Mesodermal cell (in vitro differentiated cells): ENCODE measurements around the gene WASF1.

Source experiments
- H3K27ac ChIP-seq: 2 replicates; pipeline ENCODE4 v1.7.0; 2013; ENCODE audit warnings: mild to moderate bottlenecking, low read depth, low read length, moderate library complexity; ENCODE audit not compliant: severe bottlenecking
- H3K36me3 ChIP-seq: 2 replicates; pipeline ENCODE4 v1.7.1; 2013; ENCODE audit warnings: mild to moderate bottlenecking, low read length, moderate library complexity; ENCODE audit not compliant: control insufficient read depth, insufficient read depth
- H3K4me1 ChIP-seq: one replicate; pipeline ENCODE4 v1.7.1; 2013; ENCODE audit warnings: mild to moderate bottlenecking, low read length; ENCODE audit not compliant: insufficient read depth, control insufficient read depth, poor library complexity, severe bottlenecking
- H3K4me3 ChIP-seq: 2 replicates; pipeline ENCODE4 v1.7.0; 2013; ENCODE audit warnings: low read length, control low read depth, mild to moderate bottlenecking; ENCODE audit not compliant: insufficient read depth, poor library complexity, severe bottlenecking; ENCODE audit errors: extremely low read depth
- H3K9me3 ChIP-seq: 2 replicates; pipeline ENCODE4 v1.7.1; 2013; ENCODE audit warnings: mild to moderate bottlenecking, low read length, moderate library complexity; ENCODE audit not compliant: control insufficient read depth
- WGBS, 2 experiments: methylation state at CpG; one replicate each; pipeline ENCODE4 v1.1.5; 2013; ENCODE audit warnings: missing lambda C conversion rate in 2 of 2; ENCODE audit not compliant: insufficient coverage in 2 of 2; 5-methylcytosine and 5-hydroxymethylcytosine counted together

Gene WASF1

GRCh38 chr6:110195639-110196038 is 16.2 kb upstream of the WASF1 start:
- WGBS, 2 experiments, result 89 to 93% methylated on average over 3 of the region's 4 CpGs

DNA sequence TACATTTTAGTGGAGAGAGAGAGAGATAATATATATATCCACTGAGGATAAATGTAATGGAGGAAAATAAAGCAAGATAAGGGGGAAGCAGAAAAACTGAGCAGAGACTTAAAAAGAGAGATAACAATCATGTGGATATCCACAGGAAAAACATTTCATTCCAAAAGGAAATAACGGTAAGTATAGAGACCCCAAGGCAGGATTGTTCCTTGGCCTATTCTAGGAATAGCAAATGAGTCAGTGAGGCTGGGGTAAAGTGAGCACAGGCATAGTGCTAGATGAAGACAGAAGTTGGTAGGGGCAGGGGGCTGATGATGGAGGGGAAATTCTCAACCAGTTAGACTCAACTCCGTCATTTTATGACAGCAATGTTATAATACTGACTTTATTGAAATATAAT is 12.0 kb upstream of the WASF1 start:
- 100% methylated on average over 1 of the region's 2 CpGs; no CpG with 5 or more reads in 1 of the 2 experiments for WGBS, 2 experiments
- H3K27ac ChIP-seq, result no peak overlapping the region
- no peaks in the 10 kb centered on the region for H3K9me3 ChIP-seq
- H3K36me3 ChIP-seq, result peaks cover 15% of the 10 kb centered on the region
- peaks cover 7% of the 10 kb centered on the region for H3K4me1 ChIP-seq
- no peak overlapping the region for H3K4me3 ChIP-seq

More at GRCh38 chr6:110195639-110196038, 16.2 kb upstream of the WASF1 start:
- Histone ChIP-seq H3K4me3 (no peak overlapping the region), H3K9me3 (no peaks in the 10 kb centered on the region), H3K27ac (no peak overlapping the region), H3K36me3 (peaks cover 19% of the 10 kb centered on the region), H3K4me1 (peaks cover 7% of the 10 kb centered on the region)

DNA sequence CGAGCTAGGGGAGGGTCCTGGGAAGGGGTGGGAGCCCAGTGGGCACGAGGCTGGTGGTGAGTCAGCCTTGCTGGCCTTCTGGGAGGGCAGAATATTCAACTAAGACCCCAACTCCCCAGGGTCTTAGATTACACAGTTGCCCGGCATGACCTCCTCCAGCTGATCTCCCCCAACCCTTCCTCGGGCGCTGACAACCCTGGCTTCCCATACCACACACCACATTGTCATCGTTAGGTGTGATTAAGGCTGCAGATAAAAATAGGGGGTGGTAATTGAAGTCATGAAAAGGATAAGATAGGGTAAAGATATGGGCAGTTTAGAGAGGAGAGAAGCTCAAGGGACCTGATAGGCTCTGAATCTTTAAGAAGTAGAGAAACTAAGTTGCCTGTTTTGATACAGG is 11.3 kb upstream of the WASF1 start:
- WGBS, 2 experiments, result no CpG with 5 or more reads among the region's 6 CpGs

DNA sequence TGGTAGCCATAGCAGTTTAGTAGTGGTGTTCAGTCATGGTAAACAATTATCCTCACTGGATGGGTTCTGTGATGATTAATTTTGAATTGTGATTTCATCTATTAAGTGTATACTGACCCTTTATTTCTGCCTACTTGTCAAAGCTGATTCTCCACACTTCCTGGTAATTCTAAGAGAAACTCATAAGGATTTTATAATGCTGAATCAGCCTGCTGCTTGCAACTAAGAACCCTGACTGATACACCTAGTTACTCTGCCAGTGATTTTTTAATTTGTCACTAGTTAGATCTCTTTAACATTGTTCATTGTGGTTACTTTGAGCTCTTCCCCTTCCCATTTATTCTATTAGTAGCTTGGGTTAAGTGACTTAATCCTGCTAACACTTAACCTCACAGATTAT is 9.3 kb upstream of the WASF1 start:
- Histone ChIP-seq H3K27ac (no peak overlapping the region), H3K4me3 (no peak overlapping the region), H3K4me1 (peaks cover 7% of the 10 kb centered on the region), H3K36me3 (peaks cover 8% of the 10 kb centered on the region), H3K9me3 (no peaks in the 10 kb centered on the region)

More for the DNA sequence above, 11.3 kb upstream of the WASF1 start:
- Histone ChIP-seq H3K9me3 (no peaks in the 10 kb centered on the region), H3K27ac (no peak overlapping the region), H3K36me3 (peaks cover 12% of the 10 kb centered on the region), H3K4me1 (peaks cover 7% of the 10 kb centered on the region), H3K4me3 (no peak overlapping the region)

DNA sequence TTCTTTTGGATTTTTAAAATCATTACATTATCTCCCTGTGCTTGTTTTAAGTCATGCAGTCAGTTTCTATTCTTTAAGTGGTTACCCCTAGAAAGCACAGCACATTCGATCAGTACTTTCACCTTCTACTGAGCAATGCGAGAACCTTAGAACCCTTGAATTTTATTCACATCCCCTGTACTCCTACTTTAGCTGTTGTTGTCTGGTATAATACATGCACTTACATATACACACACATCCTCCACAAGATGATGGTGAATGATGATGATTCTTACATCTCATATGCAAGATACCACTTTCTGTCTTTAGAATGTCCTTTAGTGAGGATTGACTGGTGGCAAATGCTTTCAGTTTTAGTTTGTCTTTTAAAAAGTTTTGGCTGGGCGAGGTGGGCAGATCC is 6.4 kb upstream of the WASF1 start:
- Histone ChIP-seq H3K27ac (no peak overlapping the region), H3K36me3 (peaks cover 9% of the 10 kb centered on the region), H3K4me1 (no peaks in the 10 kb centered on the region), H3K4me3 (no peak overlapping the region), H3K9me3 (no peaks in the 10 kb centered on the region)
- 90 to 100% methylated on average over 2 of the region's 3 CpGs for WGBS, 2 experiments

DNA sequence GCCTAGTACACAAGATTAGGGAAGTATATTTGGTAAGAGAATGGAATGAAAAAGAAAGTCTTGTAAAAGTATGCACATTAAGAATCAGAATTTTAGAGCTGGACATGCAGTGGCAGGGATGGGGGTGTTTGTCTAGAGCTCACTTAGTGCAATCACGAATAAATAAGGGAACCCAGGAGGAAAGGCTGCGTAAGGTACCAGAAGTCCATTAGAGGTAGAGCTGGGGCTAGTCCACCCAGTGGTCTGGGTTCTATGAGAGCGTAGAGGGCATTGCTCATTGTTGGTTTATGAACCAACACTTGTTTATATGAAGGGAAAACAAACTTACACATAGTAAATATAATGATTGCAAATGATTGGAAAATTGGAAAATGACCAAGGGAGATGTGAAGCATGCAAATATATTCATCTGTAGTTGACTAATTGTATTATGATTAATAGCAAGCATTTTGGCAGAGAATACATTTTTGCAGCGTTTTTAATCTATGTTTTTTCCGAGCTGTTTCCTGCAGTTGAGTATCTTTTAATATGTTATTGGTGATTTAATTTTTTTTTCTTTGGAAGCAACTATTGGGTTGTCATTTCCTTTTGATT is 3.9 kb upstream of the WASF1 start:
- WGBS, 2 experiments, result 100% methylated on average over 1 to 2 of the region's 5 CpGs
- no peaks in the 10 kb centered on the region for H3K9me3 ChIP-seq
- H3K4me3 ChIP-seq, result no peak overlapping the region
- no peaks in the 10 kb centered on the region for H3K4me1 ChIP-seq
- no peak overlapping the region for H3K27ac ChIP-seq
- H3K36me3 ChIP-seq, result peaks cover 9% of the 10 kb centered on the region

DNA sequence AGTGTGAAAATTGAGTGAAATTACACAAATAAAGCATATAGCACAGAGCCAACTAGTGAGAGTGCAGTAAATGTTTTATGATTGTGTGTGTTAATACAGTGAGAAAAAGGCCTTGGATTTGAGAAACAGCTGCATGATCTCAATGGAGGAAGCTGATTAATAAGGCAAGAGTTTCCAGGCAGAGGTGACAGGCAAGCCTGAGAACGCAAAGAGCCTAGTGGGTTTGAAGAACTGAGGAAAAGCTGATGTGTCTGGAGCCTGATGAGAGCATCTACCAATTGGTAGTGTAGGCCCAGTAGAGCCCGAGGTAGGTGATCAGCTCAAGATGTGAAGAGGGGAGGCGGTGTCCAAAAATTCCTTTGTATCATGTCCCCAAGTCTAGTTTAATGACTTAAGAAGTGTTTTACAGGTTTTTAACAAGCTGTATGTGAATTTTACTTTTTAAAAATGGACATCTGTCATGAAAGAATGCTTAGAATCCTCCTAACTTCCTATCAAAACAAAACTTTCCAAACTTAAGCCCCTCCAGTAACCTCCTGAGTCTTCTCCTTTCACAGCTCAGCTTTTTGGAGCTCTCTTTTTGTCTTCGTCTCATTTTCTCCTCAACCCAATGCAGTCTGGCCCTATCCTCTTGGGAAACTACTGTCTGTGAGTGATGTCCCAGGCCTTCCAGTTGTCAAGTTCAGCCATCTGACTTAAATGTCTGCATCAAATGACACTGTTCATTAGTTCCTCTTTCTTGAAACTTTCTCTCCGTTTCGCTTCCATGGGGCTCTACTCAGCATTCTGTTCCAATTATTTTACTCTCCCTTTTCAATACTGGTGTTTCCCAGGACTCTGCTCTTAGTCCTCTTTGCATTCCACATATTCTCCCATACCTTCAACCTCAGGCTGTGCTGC is 1.9 kb upstream of the WASF1 start:
- Histone ChIP-seq H3K4me3 (peak overlapping the region; percentile 78), H3K36me3 (peaks cover 9% of the 10 kb centered on the region), H3K9me3 (no peaks in the 10 kb centered on the region), H3K4me1 (no peaks in the 10 kb centered on the region), H3K27ac (no peak overlapping the region)
- 71 to 77% methylated on average over 5 of the region's 6 CpGs for WGBS, 2 experiments

DNA sequence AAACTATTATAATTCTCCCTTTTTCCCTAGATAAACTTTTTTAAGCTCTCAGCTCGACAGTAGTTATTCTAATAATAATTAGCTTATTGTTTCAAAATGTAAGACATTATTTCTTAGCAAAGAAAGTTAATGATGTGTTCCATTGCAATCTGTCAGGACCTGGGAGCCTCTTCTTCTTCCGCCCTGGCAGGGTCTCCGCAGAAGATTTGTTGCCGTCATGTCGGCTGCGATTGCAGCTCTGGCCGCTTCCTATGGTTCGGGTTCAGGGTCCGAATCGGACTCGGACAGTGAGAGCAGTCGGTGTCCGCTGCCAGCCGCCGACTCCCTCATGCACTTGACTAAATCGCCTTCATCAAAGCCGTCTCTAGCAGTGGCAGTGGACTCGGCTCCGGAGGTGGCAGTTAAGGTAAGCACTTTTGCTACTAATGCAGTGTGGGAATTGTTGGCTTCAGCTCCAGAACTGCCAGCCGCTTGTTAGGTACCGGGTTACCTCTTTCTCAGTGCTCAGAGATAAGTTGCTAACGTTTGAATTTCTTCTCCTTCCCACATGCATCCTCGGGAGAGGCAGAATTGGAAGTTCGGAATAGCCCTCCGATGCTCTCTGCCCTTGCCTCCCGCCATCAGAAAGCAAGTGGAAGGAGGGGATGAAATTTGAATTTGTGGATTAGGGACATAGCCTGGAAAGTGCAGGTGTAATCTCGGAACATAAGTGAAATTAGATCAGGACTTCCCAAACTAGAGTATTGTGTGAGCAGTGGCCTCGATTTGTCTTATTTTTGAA is 948 bp upstream of the WASF1 start, which contains the start of gene CDC40:
Gene CDC40 (plus strand): TSS at position 200 of the 781 bp plus-strand sequence. CDS start 18 bp downstream, at position 218.
- WGBS, 2 experiments, result 1 to 2% methylated on average over 21 to 22 of the region's 28 CpGs
- peaks cover 9% of the 10 kb centered on the region for H3K36me3 ChIP-seq
- peak within 1 kb of the TSS; percentile 99 for H3K27ac ChIP-seq
- H3K9me3 ChIP-seq, result no peaks in the 10 kb centered on the region
- H3K4me1 ChIP-seq, result no peaks in the 10 kb centered on the region
- H3K4me3 ChIP-seq, result peak within 1 kb of the TSS; percentile 78

DNA sequence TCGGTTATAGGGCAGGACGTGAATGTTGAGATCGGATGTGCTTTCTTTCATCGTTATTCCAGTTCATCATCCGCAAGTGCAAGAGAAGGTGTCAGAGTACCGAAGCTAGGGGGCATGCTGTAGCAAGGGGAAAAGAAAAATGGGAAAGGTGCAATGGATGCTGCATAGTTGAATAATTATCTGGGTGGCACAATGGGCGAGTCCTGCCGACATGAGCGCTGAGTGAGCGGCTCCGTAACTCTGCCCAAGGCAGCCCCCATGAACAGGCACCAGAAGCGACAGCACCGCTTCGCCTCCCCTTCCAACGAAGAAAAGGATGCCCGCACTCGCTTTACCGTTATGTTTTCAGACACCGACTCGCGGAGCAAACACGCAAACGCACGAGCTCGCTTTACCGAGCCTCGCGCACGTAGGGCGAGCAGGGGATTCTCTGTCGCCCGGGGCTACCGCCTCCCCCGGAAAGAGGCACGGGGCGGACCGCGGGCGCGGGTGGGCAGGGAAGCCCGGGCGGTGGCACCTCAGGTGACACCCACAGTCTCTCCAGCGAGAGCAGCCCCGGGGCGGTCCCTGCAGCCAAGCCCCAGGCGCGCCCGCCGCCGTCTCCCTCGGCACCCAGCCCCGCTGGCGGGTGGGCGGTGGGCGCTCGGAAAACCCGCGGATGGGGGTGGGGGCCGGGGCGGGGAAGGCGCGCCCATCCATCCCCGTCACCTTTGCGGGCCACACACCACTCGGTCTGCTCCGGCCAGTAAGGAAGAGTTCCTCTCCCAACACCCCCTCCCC is 654 bp downstream of the WASF1 start:
- Histone ChIP-seq H3K27ac (peak overlapping the region; percentile 99), H3K4me1 (no peaks in the 10 kb centered on the region), H3K4me3 (peak overlapping the region; percentile 78), H3K9me3 (no peaks in the 10 kb centered on the region), H3K36me3 (peaks cover 9% of the 10 kb centered on the region)
- 0 to 1% methylated on average over 18 to 53 of the region's 66 CpGs for WGBS, 2 experiments

DNA sequence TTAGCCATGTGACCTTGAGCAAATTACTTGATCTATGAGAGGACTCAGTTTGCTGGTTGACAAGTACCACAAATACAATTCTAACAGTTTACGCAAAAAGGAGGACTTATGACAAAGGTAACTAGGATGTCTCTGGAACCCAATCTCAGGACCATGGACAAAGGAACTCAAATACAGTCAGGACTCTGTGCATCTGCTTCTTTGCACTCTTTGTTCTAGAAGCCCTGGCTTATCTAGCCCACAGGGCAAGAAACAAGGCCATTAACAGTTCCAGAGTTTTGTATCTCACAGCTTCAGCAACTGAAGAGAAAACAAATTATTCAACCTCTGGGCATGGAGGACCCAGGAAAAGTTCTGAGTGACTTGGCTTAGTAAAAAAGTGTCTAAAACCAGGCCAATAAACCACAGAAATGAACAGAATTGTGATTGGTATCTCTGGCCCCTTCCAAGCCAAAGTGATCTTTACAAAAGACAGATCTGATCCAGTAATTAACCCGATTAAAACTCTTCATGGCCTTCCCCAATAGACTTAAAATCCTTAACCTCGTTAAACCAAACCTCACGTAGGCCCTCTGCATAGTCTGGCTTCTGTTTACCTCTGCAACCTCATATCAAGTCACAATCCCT is 5.9 kb downstream of the WASF1 start:
- H3K4me1 ChIP-seq, result no peaks in the 10 kb centered on the region
- no peaks in the 10 kb centered on the region for H3K36me3 ChIP-seq
- H3K4me3 ChIP-seq, result no peak overlapping the region
- no peak overlapping the region for H3K27ac ChIP-seq
- H3K9me3 ChIP-seq, result no peaks in the 10 kb centered on the region
- WGBS, 2 experiments, result 93 to 95% methylated on average over 3 to 4 of the region's 4 CpGs
